NCI-H2029 (cell line): ENCODE data around the gene MYMK.

Experiments used
- DNase-seq: peaks from one replicate; lab custom pipeline; 2025; lab: John Stamatoyannopoulos, UW

MYMK gene

DNA sequence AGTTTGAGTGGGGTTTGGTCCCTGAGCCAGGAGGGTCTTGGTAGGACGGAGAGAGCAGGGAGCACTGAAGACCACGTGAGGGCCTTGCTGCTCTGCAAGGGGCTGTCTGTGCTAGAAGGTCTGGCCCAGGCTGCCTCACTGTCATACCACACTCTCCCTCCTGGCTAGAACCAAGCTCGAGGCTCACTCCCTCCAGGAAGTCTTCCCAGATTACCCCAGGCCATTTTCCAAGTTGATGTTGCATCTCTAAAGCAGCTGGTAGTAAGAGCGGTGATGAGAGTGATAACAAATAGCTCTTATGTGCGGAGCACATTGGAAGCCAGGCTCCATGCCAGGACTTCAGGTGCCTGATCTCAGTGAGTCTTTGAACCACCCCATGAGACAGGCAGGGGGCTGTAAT lies 6.6 kb downstream of the MYMK start:
- DNase-seq: peak; percentile 90

DNA sequence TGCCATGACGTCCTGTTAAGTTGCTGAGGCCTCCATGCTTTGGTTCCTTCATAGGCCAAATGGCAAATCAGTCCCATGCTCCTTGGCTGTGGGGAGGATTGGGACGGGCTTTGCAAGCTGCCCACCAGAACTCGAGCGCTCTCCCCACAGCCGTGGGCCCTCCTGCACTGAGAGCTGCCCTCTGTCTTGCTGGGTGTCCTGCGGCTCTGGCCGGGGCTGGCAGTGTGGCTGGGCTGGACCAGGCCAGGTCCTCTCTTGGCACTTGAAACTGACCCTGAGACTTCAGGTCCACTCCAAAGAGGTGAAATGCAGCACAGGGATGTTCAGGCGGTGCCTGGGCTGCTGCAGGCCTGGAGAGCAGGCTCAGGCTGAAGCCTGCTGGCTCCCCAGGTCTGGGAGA lies 7.0 kb downstream of the MYMK start:
- DNase-seq: no peak

DNA sequence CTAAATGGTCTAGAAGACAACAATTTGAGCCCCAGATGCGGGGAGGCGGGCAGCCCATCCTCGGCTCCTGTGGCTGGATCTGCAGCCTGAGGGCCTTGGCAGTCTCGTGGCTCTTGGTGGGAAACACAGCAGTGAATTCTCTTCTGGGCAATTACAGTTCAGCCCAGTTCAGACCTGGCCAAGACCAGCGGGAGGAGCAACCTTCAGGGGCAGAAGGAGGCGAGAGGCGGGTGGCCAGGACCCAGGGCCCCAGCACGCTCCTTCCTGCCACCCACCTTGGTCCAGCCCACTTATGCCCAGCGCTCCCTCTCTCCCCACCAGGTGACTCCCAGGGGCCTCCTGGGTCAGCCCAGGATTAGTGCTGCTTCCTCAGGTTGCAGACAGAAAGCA lies 7.8 kb downstream of the MYMK start:
- DNase-seq: no peak

DNA sequence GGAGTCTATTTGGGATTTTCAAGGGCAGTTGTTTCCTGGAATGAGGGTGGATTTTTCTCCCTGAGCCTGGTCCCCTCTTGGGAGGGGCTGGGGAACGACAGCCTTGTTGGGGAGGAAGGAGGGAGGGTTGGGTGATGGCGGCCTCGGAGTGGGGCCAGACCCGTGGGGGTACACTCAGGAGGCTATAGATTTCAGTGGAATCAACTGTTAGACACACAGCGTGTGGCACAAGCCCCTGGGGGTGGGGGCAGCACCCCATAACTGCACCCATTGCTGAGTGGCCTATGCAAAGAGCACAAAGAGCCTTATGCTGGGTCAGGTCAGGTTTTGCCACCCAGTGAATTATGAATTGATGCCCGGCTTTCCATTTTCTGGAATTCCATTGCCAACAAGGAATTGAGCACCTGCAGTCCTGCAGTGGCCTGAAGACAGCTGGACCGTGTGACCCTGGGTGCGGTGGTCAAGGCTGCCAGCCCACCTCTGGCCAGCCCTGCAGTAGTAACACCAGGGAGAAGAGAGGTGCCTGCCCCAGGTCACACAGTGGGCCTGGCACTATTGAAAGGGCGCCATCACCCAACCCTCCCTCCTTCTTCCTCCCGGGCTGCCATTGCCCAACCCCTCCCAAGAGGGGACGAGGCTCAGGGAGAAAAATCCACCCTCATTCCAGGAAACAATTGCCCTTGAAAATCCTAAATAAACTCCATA lies 8.4 kb downstream of the MYMK start:
- DNase-seq: no peak

DNA sequence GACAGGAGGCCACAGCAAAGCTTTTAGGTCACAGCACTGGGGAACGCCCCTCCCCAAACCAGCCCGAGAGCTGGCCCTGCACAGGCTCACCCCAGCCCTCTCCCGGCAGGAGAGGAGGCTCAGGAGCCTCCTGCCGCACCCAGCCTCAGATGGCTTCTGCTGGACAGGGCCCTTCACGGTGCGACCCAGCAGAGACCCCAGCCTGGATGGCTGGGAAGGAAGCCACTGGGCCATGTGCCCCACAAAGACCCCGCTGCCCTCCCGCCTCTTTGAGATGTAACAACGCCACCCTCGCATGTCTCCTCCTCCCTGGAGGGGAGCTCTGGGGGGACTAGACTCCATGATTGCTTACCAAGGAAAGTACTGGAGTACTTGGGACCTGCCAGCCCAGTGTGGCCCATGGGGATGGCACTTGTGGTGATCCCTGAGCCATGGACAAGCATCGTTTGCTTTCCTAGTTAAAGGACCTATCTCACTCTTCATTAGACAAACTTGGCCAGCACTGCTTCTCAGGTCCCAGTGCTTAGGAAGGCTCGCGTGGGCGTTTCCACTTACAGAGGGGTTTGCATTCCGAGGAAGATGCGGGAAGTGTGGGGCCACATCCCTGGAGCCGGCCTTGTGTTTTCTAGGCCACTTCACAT lies 9.0 kb downstream of the MYMK start:
- DNase-seq: no peak

DNA sequence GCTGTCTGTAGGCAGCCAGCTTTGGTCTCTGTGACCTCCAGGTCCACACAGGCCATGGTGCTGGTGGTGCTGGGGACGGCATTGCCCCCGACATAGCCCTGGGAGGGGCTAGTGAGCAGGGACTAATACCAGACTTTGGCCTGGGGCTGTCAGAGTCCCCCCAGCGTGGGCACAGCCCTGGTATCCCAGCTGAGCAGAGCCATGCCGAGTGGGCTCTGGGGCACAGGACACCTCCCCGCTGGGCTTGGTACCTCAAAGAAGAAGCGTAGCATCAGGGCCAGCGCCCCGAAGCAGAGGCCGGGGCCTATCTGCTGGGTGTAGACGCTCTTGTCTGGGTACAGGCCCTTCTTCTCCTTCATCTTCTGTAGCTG lies 9.5 kb downstream of the MYMK start:
- DNase-seq: no peak

DNA sequence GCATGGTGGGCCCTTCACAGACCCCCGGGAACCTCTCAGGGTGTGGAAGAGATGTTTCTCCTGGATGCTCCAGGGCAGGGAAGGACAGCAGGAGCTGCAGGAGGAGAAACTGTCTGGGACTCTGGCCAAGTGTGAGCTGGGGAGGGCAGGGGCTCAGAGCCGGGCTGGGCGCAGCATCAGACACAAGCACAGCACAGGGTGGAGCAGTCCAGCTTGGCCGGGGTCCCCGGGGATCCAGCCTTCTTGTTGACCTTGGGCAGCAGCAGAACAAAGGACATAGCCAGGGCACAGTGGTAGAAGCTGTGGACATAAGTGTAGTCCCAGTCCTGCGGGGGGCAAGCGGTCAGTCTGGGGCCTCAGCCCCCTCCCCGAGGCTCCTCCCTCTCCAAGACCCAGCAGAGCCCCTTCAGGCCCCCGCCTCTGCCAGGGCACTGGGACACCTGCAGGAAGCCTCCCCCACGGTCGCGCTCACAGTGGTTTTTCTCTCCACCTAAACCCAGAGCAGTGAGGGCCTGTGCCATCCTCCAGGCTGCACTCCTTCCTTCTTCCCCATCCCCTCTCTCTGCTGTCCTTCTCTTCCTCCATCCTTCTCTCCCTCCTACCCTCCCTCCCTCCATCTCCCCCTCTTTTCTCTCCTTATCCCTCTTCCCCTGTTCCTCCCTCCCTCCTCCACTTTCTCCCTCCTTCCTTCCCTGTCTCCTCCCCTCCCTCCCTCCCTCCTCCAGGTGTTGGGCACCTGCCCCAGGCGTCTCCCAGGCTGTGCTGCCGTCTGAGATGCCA lies 10.1 kb downstream of the MYMK start:
- peak; percentile 83 for DNase-seq

DNA sequence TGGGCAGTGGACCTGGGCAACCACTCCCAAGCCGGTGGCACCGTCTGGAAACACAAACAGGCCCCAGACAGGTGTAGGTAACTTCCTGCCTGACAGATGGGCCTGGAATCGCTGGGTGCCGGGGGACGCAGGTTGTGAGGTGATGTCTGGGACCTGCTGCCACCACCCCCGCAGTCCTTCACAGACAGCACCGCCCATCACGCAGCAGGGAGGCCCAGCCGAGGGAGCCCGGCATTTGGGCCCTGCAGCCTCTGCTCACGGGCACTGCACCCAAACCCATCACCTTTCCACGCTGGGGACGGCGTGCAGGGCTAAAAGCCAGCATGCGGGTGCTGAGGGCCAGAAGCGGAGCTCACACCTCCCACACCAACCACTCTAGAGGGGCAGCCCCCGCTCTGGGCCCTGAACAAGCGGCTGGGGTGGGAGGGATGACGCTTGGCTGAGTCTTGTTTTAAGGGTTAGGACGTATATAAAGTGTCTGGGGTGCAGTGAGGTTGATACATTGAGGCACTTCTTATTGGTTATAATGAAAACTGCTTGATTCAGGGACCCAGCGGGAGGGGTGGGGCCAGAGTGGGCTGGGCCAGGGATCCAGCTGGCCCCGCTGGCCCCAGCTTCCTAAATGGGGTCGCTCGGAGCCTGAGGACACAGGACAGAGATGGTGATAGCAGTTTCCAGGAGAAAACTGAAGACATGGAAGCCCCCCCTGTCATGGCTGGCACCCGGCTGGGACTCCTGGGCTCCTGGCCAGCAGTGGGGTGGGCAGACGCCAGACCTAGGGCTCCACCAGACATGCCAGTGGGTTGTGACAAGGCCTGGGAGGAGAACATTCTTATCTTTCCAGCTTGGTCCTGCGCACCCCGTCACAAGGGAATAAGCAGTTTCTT lies 11.3 kb downstream of the MYMK start:
- DNase-seq: peak; percentile 64

DNA sequence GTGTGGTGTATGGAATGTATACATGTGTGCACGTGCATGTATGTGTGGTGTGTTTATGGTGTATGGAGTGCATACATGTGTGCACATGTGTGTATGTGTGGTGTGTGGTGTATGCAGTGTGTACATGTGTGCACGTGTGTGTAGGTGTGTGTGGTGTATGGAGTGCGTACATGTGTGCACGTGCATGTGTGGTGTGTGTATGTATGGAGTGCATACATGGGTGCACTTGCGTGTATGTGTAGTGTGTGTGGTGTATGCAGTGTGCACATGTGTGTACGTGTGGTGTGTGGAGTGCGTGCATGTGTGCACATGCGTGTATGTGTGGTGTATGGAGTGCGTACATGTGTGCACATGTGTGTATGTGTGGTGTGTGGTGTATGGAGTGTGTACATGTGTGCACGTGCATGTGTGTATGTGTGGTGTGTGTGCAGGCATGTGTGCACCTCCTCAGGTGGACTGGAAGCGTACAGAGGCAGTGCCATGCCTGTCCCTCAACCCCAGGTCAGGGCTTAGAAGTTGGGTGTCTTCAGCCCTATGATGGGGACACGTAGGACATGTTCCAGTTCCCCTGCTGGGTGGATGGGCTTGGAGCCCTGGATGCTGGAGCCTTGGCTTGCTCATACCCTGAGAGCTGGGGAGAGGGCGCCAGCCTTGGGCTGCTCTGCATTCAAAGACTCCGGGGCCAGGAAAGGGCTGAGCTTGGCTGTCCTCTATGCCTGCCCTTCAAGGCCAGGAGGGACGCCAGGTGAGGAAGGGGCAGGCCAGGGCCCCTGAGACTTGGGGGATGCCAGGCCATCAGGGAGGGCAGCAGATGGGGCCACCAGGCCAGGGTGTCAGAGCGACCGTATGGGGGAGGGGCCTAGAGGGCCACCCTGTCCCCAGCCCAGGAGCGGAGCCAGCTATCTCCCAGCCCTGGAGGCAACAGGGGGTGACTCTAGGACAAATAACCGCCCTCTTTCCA lies 12.2 kb downstream of the MYMK start:
- DNase-seq: no peak

DNA sequence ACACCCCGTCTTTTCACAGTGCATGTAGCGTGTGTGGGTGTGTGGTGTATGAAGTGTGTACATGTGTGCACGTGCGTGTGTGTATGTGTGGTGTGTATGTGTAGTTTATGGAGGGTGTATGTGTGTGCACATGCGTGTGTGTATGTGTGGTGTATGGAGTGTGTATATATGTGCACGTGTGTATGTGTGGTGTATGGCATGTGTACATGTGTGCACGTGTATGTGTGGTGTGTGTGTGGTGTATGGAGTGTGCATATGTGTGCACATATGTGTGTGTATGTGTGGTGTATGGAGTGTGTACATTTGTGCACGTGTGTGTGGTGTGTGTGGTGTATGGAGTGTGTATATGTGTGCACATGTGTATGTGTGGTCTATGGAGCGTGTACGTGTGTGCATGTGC lies 13.2 kb downstream of the MYMK start:
- no peak for DNase-seq

DNA sequence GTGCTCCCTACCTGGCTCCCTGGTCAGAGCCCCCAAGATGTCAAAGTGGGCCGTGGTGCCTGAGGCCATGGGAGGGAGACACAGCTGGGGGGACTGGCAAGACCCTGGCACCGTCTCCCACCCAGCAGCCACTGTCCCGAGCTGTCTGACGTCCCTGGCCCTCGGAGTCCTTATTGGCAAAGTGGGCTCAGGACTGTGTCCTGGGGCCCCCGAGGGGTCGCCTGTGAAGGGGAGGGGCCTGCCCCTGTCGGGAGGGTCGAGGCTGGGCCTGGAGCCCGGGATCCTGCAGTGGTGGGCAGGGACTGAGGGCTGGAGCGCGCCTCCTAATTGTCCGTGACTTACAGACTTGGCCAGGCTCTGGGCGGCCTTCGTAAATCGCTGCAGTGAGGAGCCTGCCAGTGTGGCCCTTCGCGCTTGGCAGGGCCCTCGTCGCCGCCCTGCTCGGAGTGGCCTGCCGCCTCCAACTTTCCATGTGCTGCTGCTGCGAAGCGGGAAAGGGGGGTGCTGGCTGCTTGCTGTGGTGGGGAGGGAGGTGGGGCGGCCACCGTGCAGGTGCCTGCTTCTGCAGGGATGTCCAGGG lies 13.7 kb downstream of the MYMK start:
- no peak for DNase-seq

DNA sequence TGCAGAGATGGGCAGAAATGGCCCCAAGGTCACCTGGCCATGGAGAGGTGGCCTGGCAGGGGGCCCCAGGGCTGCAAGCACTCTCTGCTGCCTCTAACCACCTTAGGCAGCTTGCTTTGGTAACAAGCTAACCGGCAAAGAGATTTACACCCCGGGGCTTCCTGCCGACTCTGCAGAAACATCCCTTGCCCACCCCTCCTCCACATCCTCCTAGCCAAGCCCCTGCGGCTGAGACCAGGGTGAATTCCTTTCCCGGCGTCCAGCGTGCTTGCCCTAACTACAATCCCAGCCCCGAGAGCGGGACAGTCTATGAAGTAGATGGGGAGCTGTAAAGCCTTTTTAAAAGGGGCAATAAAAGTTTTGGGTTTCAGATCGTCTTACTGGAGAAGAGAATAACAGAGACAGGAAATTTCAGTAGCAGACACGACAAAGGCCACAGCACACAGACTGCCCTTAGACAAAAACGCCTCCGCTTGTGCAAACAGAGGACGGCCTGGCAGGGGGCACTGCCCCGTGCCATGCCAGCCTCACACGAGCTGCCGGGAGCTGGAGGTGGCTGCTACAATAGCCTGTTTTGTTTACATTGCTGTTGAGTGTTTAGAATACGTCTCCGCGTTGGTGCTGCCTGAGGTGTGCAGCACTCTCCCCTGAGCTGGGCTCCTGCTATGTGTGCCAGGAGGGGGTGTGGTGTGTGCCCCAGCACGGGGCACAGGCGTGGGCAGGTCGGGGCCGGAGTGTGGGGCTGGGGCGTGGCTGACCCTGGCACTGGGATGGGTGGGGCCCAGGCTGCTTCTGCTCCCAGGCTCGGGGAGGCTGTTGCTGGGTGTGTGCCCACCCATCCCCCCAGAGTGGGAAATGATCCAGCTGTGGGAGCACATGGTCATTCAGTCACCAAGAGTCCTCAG lies 15.3 kb downstream of the MYMK start:
- DNase-seq: peak; percentile 98

DNA sequence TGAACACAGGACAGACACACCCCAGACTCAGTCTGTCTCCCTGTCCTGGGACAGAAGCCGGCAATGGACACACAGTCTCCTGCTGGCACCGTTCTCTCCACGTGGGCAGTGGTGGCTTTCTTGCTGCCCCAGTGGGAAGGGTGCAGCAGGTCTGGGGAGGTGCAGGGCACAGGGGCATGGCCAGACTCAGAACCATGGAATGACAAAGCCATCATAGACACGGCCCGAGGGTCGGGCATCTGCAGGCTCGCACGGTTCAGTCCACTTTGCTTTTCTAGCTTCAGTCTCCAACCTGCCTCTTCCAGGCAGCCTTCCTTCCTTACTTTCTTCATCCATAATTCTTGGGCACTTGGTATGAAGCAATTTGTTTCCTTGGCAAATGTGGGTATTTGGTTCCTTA lies 16.7 kb downstream of the MYMK start:
- no peak for DNase-seq

DNA sequence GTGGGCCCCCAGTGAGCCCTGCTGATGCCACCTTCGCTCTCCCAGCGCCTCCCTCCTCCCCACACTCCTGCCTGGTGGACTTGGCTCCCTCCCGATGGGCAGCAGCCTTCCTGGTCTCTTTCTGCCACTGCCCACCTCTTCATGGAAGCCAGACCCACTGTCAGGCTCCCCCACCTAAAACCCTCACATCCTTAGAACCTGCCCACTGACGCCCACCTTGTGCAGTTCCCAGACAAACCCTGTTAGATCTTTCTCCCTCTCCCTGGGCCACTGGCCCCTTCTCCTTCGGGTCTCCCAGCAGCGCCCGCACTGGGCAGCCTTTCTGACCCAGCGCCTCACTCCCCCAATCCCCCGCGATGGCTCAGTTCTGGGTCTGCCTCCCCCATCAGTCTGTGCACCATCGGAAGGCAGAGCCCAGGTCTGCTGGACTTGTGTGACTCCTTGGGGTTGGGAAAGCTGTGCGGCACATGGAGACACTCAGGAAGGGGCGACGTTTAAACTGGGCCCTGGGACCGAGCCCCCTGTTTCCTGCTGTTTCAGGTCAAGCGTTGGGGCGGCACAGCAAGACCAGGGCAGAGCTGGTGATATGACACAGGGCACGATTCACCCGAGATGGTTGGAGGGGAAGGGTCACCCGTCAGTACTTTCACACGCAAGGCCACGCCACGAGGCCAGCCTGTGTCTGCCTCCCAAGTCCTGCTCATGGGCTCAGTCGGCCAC lies 17.4 kb downstream of the MYMK start:
- no peak for DNase-seq

DNA sequence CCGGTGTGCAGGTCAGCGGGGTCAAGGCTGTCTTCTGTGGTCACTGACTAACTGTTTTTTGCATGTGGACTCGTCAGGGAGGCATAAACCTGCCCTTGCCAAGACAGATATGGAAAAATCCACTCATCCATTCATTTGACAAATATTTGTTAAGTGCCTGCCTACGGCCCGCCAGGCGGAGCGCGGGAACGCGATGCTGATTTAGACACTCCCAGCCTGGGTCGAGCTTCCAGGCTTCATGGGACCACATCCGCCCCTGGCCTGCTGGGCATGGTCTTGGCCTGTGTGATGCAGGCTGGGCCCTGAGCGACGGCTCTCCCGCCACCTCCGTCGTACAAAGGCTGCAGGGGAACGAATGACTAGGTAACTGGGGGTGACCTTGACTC lies 18.1 kb downstream of the MYMK start:
- peak; percentile 65 for DNase-seq

DNA sequence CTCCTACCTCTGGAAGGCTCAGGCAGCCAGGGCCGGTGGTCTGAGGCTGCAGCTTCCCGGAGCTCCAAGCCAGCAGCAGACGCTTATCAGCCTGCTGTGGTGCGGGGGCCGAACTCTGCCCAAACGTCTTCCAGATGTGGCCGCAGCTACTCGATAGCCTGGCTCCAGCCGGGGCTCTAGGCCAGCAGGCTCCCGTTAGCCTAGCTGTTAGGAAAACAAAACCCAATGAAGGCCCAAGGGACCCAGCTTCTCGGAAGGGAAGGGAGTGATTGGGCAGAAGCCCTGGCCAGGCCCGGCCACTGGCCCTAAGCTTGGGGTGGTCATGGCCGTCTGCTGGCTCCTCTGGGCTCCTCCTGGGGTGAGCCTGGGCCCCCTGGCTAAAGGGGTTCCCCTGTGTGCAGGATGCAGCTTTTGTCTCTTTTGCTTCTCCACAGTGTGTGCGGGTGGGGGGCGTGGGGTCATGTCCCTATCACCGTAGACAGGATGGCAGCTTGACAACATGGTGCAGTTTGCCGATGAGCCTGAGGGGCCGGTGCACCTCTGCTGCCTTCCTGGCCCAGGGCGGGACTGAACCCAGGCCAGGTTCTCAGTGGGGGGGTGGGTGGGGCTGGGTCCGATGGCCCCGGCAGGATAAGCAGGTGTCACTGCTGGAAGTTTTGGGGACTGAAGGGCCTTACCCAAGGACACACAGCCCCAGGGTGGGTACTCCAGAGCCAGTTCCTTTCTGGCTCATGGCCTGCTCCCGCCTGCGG lies 18.7 kb downstream of the MYMK start:
- no peak for DNase-seq

DNA sequence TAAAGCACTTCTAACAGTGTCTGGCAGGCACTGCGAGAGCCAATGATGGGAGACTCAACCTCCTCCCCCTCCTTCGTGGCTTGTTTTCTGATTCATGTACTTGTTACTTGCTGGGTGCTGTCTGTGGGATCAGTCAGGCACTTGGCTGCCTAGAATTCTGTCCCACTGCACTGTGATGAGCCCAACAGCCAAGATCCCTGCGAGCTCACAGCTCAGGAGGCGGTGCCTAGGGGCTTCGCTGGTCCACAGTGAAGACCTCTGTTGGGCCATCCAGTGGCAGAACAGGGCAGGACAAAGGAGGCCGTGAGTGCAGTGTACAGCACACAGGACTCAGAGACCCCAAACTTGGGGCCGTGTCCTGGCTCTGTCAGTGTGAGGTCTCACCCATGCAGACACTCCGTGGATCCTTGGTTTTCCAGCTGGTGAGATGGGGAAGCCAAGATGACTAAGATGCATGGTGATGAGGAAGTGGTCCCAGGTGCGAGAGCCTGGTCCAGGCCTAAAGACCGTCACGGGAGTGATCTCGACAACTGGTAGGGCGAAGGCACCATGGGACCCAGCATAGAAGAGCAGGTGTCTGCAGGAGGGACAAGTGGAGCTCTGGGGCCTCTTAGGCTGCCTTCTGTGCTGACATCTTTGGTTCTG lies 19.5 kb downstream of the MYMK start:
- no peak for DNase-seq

DNA sequence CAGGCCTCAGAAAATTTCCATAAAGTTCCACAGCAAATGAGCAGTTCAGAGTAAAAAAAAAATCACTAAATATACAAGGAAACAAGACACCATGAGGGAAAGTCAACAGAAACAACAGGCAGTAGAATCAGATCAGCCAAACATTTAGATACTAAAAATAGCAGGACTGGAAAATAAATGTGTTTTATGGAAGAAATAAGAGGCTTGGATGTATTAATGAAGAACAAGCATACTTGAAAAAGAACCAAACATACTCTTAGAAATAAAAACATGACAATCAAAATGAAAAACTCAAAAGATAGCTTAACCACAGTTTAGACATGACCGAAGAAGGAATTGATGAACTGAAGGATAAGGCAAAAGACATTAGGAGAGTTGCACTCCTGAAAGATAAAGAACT lies 22.6 kb downstream of the MYMK start:
- no peak for DNase-seq
